GM19372 (cell line): Measurements from ENCODE around the gene ACOT11.
"Not testable (repeated sequence)": the region's sequence is repeated elsewhere in the genome, so short reads cannot be mapped to it uniquely, and the experiment has no call there.

ENCODE experiments used
- ATAC-seq: cut with Tn5 transposase; IDR thresholded peaks from one replicate; pipeline ENCODE4 v1.9.1; 2021; ENCODE audit warnings: mild to moderate bottlenecking, low read depth, moderate library complexity; ENCODE audit not compliant: unreplicated experiment

ACOT11 gene

GRCh38 chr1:54547601-54548388 is at the start of gene ACOT11:
Gene ACOT11 (plus strand): TSS chr1:54548228. CDS start chr1:54548310, 82 bp downstream.
- no peak for ATAC-seq

- no peak for ATAC-seq
Observed at GRCh38 chr1:54498383-54499096, 49.5 kb upstream of the ACOT11 start.

GRCh38 chr1:54499097-54499359 is 49.0 kb upstream of the ACOT11 start:
- no peak for ATAC-seq

GRCh38 chr1:54499360-54500106 is 48.5 kb upstream of the ACOT11 start:
- ATAC-seq, result no peak

GRCh38 chr1:54500107-54500431 is 48.0 kb upstream of the ACOT11 start:
- ATAC-seq, result no peak

- no peak for ATAC-seq
Observed at GRCh38 chr1:54501849-54502248, 46.2 kb upstream of the ACOT11 start.

GRCh38 chr1:54502342-54502741 is 45.7 kb upstream of the ACOT11 start:
- no peak for ATAC-seq

GRCh38 chr1:54506594-54506993 is 41.4 kb upstream of the ACOT11 start:
- no peak for ATAC-seq

GRCh38 chr1:54507033-54507870 is 40.8 kb upstream of the ACOT11 start:
- no peak for ATAC-seq

- no peak for ATAC-seq
Observed at GRCh38 chr1:54510715-54511270, 37.2 kb upstream of the ACOT11 start.

GRCh38 chr1:54513921-54514580 is 34.0 kb upstream of the ACOT11 start:
- ATAC-seq, result not testable (repeated sequence)

GRCh38 chr1:54516249-54516920 is 31.6 kb upstream of the ACOT11 start:
- ATAC-seq, result no peak

GRCh38 chr1:54517496-54517895 is 30.5 kb upstream of the ACOT11 start:
- no peak for ATAC-seq

GRCh38 chr1:54518489-54518888 is 29.5 kb upstream of the ACOT11 start:
- ATAC-seq, result no peak

- no peak for ATAC-seq
Observed at GRCh38 chr1:54519709-54520108, 28.3 kb upstream of the ACOT11 start.

GRCh38 chr1:54520631-54521321 is 27.3 kb upstream of the ACOT11 start:
- ATAC-seq, result no peak

GRCh38 chr1:54526565-54526964 is 21.5 kb upstream of the ACOT11 start:
- not testable (repeated sequence) for ATAC-seq

- no peak for ATAC-seq
Observed at GRCh38 chr1:54528613-54529012, 19.4 kb upstream of the ACOT11 start.

- ATAC-seq, result no peak
Observed at GRCh38 chr1:54532033-54532432, 16.0 kb upstream of the ACOT11 start.
